Right atrium auricular region (tissue), 2 donors: Measurements from ENCODE around the gene OSCP1. TPM values are rescaled to one million over a fixed set of nuclear protein-coding genes. Genes with fewer than 3 reads are reported as not detected.
A peak's percentile ranks its signal among the peaks of the same experiment; 100 is the strongest.

Experiments
- DNase-seq: peaks from one replicate; pipeline ENCODE4 v3.0.0-alpha.2; 2019; ENCODE audit warnings: low spot score
- H3K27ac ChIP-seq, 2 donors: fragments of 200-600 bp; sonication (generic); 1 replicate in 1 of 2; 2 replicates in 1 of 2; pipeline ENCODE4 v1.5.1; 2016 to 2019
- H3K27me3 ChIP-seq, 2 donors: fragments of 200-600 bp; sonication (generic); one replicate each; pipeline versions ENCODE4 v1.5.1 to v1.6.0; 2017 to 2019
- H3K36me3 ChIP-seq: fragments of 200-600 bp; sonication (generic); one replicate; pipeline ENCODE4 v1.5.1; 2016
- H3K4me1 ChIP-seq, 2 donors: fragments of 200-600 bp; sonication (generic); one replicate each; pipeline versions ENCODE4 v1.5.1 to v1.6.0; 2017 to 2019
- H3K4me3 ChIP-seq, 2 donors: fragments of 200-600 bp; sonication (generic); 1 replicate in 1 of 2; 2 replicates in 1 of 2; pipeline ENCODE4 v1.5.1; 2017 to 2019; ENCODE audit warnings: mild to moderate bottlenecking in 1 of 2, moderate library complexity in 1 of 2
- H3K9me3 ChIP-seq, 2 donors: fragments of 200-600 bp; sonication (generic); one replicate each; pipeline ENCODE4 v1.5.1; 2019
- total RNA-seq, 2 donors: library from RNA; depleted of rRNA; stranded (reverse); fragments of >200 nt; gene quantifications; one replicate each; pipeline ENCODE4 v1.1.0, GENCODE V29; 2016
- TF ChIP-seq, protein P1 (sequence below), 2 donors: fragments of 200-600 bp; sonication (generic); IDR thresholded peaks; one replicate each; pipeline ENCODE4 v1.5.1; 2019; ENCODE audit warnings: antibody characterized with exemption in 2 of 2

OSCP1 gene
- total RNA-seq, 2 donors from 2014 or later = 4.9 to 7.9 TPM

DNA sequence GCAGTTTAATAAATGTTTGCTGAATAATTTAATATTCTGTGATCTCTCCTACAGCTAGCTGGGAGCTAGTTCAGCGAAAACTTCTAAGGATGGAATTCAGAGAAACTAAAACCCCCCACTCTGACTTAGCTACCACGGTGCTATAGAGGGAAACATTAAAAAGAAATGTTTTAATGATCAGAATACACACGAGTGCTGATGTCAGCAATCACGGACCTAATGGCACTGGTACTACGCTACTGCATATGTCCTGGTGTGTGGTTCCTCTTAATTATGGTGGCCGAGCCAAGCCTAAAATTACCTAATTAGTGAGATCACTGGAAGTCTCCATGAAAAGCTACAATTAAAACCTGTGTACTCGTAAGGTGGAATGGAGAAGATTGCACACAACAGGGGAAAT lies 28.6 kb downstream of the OSCP1 start:
- no peaks in the 10 kb centered on the region for H3K9me3 ChIP-seq
- H3K27me3 ChIP-seq = no peaks in the 10 kb centered on the region
- peaks cover 12% of the 10 kb centered on the region for H3K36me3 ChIP-seq
- no peak overlapping the region for H3K4me3 ChIP-seq
- H3K4me1 ChIP-seq = peaks cover 0 to 21% of the 10 kb centered on the region in 2 donors
- no peak for DNase-seq
- H3K27ac ChIP-seq = no peak overlapping the region
- TF ChIP-seq, protein P1, sequence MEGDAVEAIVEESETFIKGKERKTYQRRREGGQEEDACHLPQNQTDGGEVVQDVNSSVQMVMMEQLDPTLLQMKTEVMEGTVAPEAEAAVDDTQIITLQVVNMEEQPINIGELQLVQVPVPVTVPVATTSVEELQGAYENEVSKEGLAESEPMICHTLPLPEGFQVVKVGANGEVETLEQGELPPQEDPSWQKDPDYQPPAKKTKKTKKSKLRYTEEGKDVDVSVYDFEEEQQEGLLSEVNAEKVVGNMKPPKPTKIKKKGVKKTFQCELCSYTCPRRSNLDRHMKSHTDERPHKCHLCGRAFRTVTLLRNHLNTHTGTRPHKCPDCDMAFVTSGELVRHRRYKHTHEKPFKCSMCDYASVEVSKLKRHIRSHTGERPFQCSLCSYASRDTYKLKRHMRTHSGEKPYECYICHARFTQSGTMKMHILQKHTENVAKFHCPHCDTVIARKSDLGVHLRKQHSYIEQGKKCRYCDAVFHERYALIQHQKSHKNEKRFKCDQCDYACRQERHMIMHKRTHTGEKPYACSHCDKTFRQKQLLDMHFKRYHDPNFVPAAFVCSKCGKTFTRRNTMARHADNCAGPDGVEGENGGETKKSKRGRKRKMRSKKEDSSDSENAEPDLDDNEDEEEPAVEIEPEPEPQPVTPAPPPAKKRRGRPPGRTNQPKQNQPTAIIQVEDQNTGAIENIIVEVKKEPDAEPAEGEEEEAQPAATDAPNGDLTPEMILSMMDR (IDR thresholded peaks at IDR 0.05) = no peak

DNA sequence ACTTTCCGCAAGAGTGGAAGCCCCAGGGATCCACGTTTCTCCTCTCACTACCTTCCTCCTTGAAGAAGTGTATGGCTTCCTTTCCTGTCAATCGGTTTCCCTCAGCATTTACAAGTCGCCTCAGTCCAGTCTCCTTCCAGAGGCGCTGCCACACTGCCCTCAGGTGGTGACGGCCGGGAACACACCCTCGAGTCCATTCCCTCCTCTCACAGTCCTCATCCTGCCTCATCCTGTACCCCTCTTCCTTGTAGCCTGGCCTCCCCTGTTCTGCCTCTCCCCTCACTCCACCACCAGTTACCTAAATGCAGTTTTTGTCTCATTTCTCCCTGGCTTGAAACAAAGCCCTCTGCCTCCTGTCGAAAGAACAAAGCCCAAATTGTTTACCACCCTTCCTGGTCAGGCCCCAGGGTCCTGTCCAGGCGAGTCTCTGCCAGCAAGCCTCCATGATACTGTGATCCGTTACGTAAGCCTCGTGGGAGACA lies 29.4 kb downstream of the OSCP1 start:
- Histone ChIP-seq H3K36me3 (peaks cover 12% of the 10 kb centered on the region), H3K9me3 (no peaks in the 10 kb centered on the region), H3K4me1 (peaks cover 0 to 21% of the 10 kb centered on the region in 2 donors), H3K27me3 (no peaks in the 10 kb centered on the region), H3K27ac (no peak overlapping the region), H3K4me3 (no peak overlapping the region)
- peak; percentile 93 for DNase-seq
- TF ChIP-seq, protein P1 (IDR thresholded peaks at IDR 0.05) = peak; percentile 84 to 95

DNA sequence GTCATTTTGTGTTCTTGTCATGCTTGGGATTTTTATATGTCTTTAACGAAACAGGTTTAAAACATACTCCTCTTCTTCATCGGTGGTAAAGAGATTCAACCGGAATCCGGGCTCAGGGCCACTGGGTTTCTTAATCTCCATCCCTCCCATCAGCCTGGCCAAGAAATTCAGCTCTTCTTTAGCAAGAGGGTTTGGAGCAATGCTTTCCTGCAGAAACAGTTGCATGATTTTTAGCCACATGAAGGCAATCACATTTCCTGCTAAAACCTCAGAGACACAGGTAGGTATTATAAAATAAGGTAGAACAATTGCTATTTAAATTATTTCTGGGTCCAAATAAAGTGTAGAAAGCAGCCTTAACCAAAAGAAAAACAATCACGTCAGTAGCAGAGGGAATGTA lies 29.8 kb downstream of the OSCP1 start:
- no peak overlapping the region for H3K27ac ChIP-seq
- H3K36me3 ChIP-seq = peaks cover 12% of the 10 kb centered on the region
- no peak for DNase-seq
- TF ChIP-seq, protein P1 (IDR thresholded peaks at IDR 0.05) = no peak
- H3K4me3 ChIP-seq = no peak overlapping the region
- H3K27me3 ChIP-seq = no peaks in the 10 kb centered on the region
- peaks cover 0 to 21% of the 10 kb centered on the region in 2 donors for H3K4me1 ChIP-seq
- no peaks in the 10 kb centered on the region for H3K9me3 ChIP-seq

DNA sequence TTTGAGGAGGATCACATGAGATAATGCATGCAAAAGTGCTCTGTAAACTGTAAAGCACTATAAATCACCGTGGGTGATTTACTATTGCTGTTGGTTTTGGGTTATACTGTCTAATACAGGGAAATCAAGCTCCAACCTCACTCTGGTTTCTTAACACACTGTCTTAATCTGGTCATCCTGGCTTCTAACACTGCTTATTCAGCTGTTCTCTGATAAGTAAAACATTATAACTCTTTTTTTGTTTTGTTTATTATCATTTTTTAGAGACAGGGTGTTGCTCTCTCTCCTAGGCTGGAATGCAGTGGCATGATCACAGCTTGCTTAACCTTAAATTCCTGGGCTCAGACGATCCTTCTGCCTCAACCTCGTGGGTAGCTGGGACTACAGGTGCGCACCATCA lies 30.7 kb downstream of the OSCP1 start:
- TF ChIP-seq, protein P1 (IDR thresholded peaks at IDR 0.05) = no peak
- no peak for DNase-seq
- H3K36me3 ChIP-seq = peaks cover 12% of the 10 kb centered on the region
- H3K4me1 ChIP-seq = peaks cover 0 to 21% of the 10 kb centered on the region in 2 donors
- H3K4me3 ChIP-seq = no peak overlapping the region
- peak overlapping the region in 1 of 2 donors; percentile 3 for H3K27ac ChIP-seq
- H3K27me3 ChIP-seq = no peaks in the 10 kb centered on the region
- H3K9me3 ChIP-seq = no peaks in the 10 kb centered on the region

DNA sequence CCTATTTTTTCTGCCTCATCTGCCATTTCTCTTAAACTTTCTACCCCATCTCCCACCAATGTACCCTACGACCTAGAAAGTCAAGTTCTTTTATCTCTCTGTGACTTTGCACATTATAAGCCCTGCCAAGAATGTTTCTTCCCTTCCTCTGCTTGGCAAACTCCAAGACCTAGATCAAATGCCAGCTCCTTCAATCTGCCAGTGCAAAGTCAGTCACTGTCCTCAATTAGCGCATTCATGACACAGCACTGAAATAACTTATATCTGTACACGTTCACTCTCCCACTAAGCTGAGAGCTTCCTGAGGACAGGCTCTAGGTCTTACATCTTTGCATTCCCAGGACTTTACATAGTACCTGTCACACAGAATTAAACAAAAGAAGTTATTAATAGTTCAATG lies 31.1 kb downstream of the OSCP1 start:
- Histone ChIP-seq H3K27ac (peak overlapping the region in 1 of 2 donors; percentile 3), H3K27me3 (no peaks in the 10 kb centered on the region), H3K36me3 (peaks cover 12% of the 10 kb centered on the region), H3K4me3 (no peak overlapping the region), H3K4me1 (peaks cover 0 to 21% of the 10 kb centered on the region in 2 donors), H3K9me3 (no peaks in the 10 kb centered on the region)
- TF ChIP-seq, protein P1 (IDR thresholded peaks at IDR 0.05) = no peak
- DNase-seq = no peak

DNA sequence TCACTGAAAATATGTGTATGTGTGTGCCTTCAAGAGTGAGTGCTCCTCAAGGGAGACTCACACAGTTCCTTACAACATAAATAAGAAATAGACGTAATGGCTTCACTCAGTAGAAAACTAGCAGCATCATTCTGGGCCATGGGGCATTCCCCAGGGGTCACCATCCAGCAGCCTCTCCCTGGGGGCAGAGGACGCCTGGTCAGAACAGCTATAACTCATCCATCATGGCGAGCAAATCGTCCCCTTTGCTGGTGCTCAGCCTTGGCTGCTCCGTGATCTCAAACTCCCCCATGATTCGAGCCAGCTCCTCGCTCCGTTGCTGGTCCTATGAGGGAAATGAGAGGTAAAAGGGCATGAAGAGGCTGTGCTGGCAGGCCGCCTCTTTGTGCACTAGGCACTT lies 32.3 kb downstream of the OSCP1 start:
- Histone ChIP-seq H3K27ac (no peak overlapping the region), H3K27me3 (no peaks in the 10 kb centered on the region), H3K9me3 (no peaks in the 10 kb centered on the region)

More for the DNA sequence above, 32.3 kb downstream of the OSCP1 start:
- Histone ChIP-seq H3K4me1 (peaks cover 0 to 21% of the 10 kb centered on the region in 2 donors), H3K36me3 (peaks cover 12% of the 10 kb centered on the region), H3K4me3 (no peak overlapping the region)
- TF ChIP-seq, protein P1 (IDR thresholded peaks at IDR 0.05) = no peak
- DNase-seq = no peak
